DMS53 treated with DMSO at 0.1 percent for 48 hours (cell line): ENCODE measurements around the gene CFAP77.
A peak's percentile ranks its signal among the peaks of the same experiment; 100 is the strongest.

Experiments used
- DNase-seq: peaks from one replicate; lab custom pipeline; 2025; ENCODE audit not compliant: unreplicated experiment; lab: John Stamatoyannopoulos, UW

Gene CFAP77

DNA sequence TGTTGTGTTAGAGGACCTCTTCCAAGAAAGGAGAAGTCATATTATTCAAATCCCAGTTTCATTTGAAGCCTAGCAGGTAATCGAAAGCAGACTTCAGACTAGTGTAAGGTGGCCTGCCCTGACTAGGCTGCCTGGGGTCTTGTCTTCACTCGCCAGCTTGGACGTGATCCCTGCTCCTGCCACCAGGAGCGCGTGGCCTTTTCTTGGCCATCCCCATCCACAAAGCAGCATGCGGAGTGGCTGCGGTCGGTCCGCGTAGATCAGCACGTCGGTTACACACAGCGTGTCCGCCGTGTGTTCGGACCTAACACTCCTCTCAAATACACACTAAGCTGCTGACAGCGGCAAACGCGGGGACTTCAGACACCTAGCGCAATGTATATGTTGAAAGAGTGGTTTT, 37.3 kb downstream of the CFAP77 start:
- DNase-seq, result no peak

DNA sequence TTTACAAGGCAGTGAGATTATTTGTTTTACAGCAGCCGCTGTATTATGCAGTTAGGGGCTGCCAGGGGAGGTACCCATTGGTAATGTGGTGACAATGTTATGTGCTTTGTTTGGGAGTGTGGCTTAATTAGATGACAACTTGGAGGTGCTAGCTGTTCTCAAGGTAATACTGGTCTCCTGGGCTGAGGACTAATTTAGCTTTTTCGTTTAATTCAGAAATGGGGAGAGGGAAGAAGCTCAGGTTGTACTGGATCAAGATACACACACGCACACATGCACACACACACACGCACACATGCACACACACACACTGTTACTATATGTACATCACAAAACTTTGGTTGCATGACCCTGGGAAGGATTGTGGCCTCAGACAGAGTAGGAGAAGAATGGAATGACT, 37.9 kb downstream of the CFAP77 start:
- DNase-seq, result no peak

DNA sequence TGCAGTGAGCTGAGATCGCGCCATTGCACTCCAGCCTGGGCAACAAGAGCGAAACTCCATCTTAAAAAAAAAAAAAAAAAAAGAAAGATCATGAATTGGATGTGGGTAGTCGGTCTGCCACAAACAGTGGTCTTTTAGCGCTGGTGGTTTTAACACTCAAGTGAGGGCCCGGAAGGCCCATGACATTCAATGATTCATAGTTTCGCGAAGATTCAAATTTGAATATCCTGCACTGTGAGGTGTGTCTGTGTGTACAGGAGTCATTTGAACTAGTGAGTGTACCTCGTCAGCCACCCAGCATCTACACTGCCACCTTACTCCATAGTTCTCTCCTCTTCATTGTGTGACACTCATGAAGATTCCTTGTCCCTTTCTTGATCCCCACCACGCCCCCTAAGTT, 41.3 kb downstream of the CFAP77 start:
- no peak for DNase-seq

DNA sequence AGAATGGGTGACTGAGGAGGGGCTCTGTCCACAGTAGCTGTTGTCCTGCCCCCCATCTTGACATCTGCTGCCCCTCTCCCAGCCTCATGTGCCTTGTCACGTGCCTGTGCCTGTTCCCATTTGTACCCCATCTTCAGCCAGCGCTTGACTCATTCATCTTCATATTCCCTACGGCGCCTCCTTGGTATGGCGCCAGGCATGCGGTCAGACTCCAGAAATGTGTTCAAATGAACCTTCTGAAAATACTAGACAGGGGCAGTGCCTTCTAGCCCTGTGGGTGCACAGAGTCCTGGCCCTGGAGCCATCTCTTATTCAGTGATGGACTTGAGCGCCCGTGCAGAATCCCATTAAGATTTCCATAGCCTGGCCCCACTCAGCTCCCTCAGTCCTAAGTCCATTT, 46.2 kb downstream of the CFAP77 start:
- no peak for DNase-seq

DNA sequence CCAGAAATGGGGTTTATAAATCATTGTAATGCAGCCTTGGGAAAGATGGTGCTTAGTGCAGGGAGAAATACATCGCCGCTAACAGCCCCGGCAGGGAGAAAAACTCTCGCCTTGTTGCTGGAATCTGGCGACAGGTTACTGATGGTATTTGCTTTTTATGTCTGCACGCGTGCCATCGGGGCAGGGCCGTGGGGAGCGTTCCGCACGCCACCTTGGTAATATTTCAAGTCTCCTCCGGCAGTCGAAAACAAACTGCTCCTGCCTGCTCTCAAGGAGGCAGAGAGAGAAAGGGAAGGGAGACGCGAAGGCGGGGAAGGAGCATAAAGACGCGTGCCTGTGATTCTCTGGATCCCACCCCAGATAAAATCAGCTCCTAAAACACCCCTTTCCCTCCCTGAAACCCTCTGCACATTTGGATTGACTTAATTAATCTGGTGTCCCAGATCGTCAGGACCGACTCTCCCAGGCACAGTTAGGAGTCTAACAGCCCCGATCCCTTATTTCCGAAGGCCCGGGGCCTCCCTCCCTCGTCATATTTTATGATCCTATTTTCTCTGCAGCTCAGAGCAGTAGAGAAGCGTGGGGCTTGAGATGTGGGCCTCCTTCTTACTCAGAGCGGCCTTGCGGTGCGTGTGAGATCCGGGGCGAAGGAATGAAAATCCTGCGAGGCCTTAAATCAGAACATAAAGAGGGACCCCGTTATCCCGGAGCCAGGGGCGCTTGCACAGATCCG, 47.7 kb downstream of the CFAP77 start:
- no peak for DNase-seq

DNA sequence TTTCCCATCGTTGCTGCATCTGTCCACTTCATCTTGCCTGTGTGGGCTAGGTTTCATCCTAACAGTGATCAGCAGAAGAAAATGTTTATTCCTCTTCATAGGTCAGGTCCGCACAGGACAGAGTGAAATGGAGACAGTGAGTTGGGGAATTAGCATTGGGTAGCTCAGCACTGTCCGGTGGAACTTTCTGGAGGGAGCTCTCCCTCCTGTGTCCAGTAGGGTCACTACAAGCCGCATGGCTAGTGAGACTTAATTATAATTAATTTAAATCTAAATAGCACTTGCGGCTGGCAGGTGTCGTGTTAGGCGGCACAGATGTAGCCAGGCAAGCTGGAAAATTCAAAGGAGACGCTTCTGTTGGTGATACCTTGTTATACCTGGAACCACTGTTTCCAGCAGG, 48.4 kb downstream of the CFAP77 start:
- DNase-seq, result no peak

DNA sequence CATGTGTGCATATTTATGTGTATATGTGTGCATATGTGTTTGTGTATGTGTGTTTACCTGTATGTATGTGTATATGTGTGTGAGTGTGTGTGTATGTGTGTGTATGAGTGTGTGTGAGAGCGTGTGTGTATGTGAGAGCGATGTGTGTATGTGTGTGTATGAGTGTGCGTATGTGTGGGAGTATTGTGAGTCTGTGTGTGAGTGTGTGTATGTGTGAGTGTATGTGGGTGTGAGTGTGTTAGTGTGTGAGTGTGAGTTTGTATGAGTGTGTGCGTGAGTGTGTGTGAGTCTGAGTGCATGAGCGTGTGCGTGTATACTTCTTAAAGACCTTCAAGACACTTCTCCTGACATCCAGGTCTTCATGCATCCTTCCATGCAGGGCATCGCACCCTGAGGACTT, 49.6 kb downstream of the CFAP77 start:
- no peak for DNase-seq

DNA sequence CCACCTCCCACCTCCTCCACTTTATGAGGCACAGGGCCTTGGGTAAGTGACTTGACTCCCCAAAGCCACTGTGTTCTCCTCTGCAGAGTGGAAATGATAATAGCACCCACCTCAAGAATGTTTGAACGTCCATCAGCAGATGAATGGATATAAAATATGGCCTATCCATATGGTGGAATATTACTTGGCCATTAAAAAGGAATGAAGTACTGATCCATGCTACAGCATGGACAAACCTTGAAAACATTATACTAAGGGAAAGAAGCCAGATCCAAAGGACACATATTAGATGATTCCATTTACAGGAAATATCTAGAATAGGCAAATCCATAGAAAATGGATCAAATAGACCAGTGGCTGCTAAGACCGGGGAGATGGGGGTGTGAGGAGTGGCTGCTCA, 50.2 kb downstream of the CFAP77 start:
- no peak for DNase-seq

DNA sequence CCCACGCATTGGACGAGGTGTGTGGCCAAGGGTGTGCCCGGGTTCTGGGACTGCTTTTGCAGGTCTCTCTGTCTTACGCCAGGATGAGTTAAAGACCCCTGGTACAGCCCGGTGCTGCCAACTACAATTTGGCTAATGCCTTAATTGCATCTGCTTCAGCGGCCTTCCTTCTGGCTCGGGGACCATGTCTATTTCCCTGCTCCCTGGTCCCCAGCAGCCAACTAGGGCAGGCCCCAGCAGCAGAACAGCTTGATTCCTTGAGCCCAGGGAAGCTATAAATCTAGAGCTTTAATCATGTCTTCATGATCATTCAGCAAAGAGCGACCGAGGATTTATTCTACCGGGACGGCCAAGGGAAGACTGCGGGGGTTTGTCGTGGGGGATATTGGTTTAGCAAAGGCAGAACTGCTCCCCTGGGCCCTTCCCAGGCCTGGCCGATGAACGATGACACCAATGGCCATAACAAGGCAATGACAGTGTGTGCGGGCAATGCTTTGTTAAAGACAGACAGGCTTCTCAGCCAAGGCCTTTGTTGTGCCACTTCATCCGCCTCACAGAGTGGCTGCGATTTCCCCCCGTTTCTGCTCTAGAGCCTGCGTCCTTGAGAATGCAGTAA, 51.4 kb downstream of the CFAP77 start:
- DNase-seq, result no peak

DNA sequence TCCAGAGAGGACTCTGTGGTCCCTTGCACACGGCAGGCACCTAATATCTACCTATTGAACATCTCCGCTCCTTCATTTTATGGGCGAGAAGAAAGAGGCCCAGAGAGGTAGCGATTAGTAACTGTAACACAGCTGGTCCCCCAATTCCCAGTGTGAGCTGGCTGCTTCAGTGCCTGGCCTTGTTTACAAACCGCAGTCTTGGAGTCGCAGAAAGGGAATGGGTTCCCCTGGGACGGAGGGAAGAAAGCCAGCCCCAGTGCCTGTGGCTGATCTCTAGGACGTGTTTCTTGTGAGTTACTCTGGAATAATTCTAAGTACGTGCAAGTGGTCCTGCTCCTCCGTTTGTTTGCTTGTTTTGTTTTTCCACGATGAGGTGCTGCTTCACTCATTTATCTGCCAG, 52.0 kb downstream of the CFAP77 start:
- no peak for DNase-seq

DNA sequence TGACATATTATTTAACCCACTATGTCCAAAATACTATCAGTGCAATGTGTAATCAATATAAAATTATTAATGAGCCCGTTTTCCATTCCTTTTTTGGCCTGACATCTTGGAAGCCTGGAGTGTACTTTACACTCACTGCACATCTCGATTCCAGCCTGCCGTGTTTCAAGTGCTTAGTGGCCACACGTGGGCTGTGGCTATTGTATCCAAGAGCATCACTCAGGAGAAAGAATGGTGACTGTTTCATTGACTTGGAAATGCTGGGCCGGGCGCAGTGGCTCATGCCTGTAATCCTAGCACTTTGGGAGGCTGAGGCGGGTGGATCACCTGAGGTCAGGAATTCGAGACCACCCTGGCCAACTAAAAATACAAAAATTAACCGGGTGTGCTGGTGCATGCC, 54.5 kb downstream of the CFAP77 start:
- DNase-seq, result no peak

DNA sequence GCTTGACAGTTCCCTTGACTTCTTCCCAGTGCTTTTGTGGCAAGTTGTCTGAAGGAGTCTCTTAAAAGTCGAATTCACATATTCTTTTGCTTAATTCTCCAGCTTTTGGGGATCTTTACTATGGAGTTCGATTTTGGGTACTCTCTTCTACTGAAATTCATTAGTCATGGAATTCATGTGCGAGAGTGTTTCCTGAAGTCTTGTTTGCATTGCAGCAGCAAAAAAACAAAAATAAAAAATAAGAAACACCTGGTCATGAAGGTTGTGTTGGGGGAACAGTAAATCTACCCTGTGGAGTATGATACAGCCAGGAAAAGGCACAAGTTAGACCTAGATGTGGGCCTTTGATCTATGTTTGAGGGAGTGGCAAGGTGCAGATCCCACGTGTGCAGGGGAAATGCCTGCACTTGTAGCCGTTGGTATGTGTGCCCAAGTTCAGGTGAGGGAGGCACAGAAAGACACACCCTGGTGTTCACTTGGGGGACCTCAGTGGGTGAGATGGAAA, 55.2 kb downstream of the CFAP77 start:
- DNase-seq, result no peak

DNA sequence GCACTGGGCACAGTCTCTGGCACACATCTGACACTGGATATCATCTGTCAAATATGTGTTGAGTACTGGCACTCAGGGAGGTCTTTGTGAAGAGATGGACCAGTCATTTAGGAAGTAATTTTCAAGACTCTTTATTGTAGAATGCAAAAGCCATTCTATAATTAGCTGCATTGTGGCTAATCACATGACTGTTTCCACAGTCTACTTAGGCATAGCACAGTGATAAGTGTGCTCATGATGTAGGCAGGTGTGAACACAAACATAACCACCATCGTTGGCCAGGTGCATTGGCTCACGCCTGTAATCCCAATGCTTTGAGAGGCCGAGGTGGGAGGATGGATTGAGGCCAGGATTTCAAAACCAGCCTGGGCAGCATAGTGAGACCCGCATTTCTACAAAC, 62.2 kb downstream of the CFAP77 start:
- peak; percentile 99 for DNase-seq

DNA sequence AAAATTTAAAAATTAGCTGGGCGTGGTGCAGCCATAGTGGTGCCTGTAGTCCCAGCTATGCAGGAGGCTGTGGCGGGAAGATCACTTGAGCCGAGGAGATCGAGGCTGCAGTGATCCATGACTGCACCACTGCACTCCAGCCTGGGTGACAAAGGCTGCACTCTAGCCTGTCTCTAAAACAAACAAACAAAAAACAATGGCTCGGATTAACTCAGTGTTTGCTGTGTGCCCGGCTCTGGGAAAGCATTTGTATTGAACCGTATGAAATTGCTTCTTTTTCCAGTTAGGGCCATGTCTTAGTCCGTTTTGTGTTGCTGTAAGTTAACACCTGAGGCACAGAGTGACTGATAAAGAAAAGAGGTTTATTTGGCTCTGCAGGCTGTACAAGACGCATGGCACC, 62.6 kb downstream of the CFAP77 start:
- DNase-seq, result peak; percentile 99

DNA sequence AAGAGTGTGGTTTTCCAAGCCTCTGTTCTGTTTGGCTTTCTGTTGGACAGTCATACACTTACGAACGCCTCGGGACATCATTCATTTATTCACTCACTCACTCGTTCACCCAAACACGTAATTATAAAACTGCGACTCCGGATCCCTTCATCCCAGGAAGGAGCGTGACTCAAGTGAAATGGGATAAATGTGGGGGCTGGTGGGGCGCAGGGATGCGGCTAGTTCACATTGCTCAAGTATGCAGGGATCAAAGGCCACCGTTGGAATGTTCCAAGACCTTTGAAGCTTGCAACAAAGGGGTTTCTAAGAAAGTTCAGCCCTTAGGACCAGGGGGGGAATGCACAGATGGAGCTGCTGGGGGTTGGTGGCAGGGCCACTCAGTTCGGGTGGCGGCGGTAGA, 64.2 kb downstream of the CFAP77 start:
- no peak for DNase-seq

DNA sequence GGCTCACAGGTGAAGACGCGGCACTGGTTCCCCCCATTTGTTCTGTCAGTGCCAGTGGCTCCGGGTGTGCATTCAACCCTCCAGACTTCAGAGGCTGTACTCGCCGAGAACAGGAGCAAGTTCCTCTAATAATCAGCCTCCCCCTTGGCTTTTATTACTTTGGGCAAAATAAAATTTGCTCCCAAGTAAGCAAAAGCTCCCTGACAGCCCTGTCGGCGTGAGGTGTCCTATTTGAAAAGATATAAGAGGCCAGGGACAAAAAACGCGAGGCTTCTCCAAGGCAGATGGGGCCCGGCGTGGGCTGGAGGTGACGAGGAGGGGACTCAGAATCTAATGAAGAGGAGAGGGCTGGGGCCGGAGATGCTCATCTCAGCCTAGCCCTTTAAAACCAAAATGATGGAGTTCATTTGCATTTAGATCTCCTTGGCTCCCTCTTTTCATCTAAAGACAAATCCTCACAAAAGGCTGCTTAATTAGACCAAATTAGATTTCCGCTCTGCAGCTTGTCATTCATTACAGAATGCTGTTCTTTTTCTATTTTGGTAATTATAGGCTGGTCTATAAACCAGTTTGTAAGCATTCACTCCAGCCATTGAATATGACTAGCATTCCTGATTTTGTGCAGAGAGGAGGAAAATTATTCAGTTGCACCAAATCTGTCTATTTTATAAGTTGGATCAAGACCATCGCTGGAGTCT, 68.5 kb downstream of the CFAP77 start:
- DNase-seq, result no peak

DNA sequence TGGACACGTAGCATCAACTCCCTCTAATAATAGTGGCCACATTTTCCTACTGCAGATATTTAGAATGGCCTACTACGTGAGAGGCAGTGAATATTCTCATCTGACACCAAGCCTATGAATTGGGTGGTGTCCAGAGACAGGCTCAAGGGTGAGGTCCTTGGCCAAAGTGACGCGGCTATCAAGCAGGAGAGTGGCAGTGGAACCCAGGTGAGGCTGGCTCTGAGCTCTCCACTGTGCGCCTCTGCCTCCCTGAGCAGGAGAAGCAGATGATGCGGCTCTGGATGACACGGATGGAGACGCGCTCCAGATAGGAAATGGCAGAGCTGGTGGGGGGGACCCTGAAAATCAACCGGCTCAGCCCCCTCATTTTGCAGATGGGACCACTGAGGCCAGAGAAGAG, 69.7 kb downstream of the CFAP77 start:
- no peak for DNase-seq

DNA sequence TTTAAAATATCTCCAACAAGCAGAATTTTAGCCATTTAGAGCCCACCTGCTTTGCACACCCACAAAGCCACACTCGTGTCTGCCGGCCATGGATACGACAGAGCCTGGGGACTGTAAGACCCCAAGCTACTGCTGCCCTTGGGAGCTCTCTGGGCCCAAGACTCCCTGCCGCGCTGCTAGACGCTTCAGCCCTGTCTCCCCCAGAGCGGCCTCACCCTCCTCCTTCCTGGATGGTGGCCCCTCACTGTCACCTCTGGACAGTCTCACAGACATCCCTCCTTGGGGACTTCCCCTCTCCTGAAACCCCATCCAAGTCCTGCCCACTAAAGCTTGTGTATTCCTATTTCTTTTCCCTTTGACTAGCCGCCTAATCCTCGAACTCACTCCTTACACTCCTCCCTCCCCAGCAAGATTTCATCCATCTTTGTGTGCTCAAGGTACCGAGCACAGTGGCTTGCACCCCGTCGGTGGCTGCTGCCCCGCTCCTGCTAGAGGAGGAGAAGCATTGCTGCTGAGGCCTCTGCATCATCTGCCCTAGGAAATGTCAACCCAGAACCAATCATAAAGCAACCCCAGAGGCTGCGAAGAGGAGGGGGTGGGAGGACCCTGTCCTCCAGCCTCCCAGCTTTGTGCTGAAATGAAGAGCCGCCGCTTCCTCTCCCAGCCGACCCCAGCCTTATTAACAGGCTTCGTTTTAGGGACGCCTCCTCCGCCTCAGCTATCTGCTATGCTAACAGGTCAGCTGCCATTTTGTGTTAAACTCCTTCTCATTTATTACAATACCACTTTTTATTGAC, 71.2 kb downstream of the CFAP77 start:
- no peak for DNase-seq

DNA sequence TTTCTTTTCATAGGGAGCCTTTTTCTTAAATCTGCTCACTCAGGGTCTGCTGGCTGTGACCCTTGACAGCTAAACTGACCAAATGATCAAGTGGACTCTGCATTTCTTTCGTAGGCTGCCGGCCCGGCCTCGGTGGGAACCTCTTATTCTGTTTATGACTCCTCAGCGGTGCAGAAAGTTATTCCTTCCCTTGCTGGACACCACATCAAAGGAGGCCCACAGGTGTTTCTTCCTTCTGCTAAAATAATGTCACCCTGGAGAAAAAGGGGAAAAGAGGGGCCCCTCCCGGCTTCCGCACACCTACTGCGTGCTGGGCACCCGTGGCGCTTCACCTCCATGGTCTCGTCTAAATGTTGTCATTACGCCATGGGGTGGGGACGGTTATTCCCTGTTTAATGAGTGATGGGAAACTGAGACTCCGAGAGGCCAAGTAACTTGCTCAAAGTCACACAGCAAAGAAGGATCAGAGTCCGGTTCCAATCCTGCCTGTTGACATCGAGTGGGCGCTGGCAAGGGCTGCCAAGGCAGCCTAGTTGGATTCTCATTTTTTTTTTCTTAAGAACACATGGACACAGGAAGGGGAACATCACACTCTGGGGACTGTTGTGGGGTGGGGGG, 72.3 kb downstream of the CFAP77 start:
- DNase-seq, result no peak

DNA sequence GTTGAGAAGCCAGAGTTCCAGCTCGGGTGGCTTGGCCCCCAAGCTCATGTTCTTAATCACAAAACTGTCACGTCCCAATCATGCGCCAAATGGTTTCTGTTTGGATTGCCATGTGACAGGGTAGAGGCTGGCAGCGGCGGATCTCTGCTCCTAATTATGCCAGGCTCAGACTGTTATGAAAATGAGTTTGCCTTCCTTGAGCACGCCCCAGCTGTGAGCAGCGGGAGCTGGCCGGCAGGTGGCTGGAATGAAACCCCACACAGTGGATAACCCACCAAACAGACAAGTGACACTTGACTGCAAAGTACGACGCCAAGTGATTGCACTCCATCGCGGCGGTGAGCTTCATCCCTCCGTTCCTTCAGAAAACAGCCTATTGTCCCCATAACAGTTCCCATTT, 75.4 kb downstream of the CFAP77 start:
- no peak for DNase-seq

DNA sequence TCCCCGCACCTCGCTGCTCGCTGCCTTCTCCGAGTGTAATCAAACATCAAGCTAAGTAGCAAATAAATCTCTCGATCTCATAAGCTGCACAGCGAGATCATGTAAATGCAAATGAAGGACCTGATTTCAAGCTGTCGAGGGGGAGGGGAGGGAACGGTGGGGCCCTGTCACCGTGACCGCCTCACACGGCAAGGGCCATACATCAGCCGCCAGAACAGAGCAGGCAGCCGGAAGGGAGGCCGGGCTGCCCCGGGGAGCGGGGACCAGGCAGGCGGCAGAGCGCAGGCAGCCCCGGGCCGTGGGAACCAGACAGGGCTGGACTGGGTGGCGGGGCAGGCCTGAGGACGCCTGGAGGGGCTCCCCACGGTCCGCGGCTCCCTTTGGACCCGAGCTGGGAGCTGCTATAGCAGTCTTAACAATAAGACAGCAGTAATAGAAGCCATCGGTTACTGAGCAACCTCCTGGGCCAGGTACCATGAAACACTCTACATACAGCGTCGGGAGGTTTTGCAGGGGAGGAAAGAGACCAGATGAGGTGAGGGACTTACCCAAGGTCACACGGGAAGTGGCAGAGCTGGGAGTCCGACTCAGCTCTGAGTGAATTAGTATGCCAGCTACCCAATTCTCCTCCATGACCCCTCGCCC, 76.8 kb downstream of the CFAP77 start:
- no peak for DNase-seq
